Activated T-helper 17 cell treated with anti-CD3 and anti-CD28 coated beads, Interleukin-2, amount 50 U/mL, for 72 hours (primary cell): ENCODE results near the gene HERC6. TPM values are rescaled to one million over a fixed set of nuclear protein-coding genes. Genes with fewer than 3 reads are reported as not detected.
"Not testable (repeated sequence)": the region's sequence is repeated elsewhere in the genome, so short reads cannot be mapped to it uniquely, and the experiment has no call there.

Experiments
- ATAC-seq: fragments of 150-1000 bp; cut with Tn5 transposase; replicated peaks from 2 replicates; pipeline ENCODE4 v1.10.0; 2021; ENCODE audit warnings: mild to moderate bottlenecking, moderate library complexity
- H3K27ac Mint-ChIP-seq: one replicate; pipeline ENCODE4 v1.8.0; 2022; ENCODE audit warnings: mixed read lengths
- H3K27me3 Mint-ChIP-seq: one replicate; pipeline ENCODE4 v1.8.0; 2022; ENCODE audit warnings: mixed read lengths
- H3K36me3 Mint-ChIP-seq: one replicate; pipeline ENCODE4 v1.8.0; 2022; ENCODE audit warnings: low read depth, mild to moderate bottlenecking, mixed read lengths
- H3K4me1 Mint-ChIP-seq: one replicate; pipeline ENCODE4 v1.8.0; 2022; ENCODE audit warnings: mixed read lengths
- H3K4me3 Mint-ChIP-seq: one replicate; pipeline ENCODE4 v1.8.0; 2022; ENCODE audit warnings: mild to moderate bottlenecking, mixed read lengths
- H3K9me3 Mint-ChIP-seq: one replicate; pipeline ENCODE4 v1.8.0; 2022; ENCODE audit warnings: mixed read lengths
- total RNA-seq, 2 donors: library from RNA; stranded (reverse); gene quantifications; one replicate each; pipeline ENCODE4 v1.2.3, GENCODE V29; 2022

HERC6 gene
- total RNA-seq, 2 donors from 2014 or later = 5.7 to 6.8 TPM

DNA sequence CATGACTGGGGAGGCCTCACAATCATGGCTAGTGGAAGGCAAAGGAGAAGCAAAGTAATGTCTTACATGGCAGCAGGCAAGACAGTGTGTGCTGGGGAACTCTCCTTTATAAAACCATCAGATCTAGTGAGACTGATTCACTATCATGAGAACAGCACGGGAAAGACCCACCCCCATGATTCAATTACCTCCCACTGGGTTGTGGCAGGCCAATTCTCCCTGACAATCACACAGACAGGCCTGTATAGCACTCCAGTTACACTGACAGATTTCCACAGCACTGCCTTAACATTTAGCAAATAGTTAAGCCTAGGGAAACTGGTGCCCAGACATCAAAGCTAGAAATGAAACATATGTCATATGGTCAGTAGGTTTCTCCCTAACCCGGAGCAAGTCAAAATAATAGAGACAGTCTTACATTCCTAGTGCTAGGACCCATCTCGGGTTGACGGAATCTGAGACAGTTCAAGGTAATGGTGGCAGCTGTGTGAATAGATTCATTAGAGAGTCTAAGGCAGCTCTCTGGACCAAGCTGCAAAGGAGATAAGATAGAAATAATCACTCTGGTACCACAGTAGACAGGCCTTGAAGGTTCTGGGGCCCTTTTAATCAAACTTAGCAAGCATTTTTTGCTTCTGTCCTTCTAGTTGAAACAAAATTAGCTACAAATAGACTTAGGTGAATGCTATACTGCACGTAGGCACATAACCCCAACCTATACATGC is 68.9 kb downstream of the HERC6 start:
- Mint-ChIP-seq H3K4me3 (no peak overlapping the region), H3K27me3 (no peaks in the 10 kb centered on the region), H3K36me3 (peaks cover 11% of the 10 kb centered on the region), H3K4me1 (no peaks in the 10 kb centered on the region), H3K27ac (no peak overlapping the region), H3K9me3 (no peaks in the 10 kb centered on the region)
- peak; percentile 31 for ATAC-seq

DNA sequence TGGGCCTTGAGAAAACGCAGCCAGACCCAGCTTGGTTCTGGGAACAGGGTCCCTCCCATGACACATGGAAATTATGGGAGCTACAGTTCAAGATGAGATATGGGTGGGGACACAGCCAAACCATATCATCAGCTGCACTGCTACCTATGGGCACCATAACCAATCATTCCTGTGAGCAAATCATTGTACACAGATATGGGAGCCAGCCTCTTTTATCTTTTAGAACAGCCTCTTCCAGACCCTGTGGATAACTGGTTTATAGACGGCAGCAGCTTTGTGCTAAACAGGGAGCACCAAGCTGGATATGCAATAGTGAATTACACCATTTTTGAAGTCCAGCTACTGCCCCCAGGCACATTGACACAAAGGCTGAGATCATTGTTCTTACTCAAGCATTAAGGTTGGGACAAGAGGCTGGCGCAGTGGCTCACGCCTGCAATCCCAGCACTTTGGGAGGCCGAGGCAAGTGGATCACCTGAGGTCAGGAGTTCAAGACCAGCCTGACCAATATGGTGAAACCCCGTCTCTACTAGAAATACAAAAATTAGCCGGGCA is 69.6 kb downstream of the HERC6 start:
- H3K9me3 Mint-ChIP-seq, H3K4me3 Mint-ChIP-seq, H3K27ac Mint-ChIP-seq, H3K36me3 Mint-ChIP-seq, ATAC-seq, H3K4me1 Mint-ChIP-seq, H3K27me3 Mint-ChIP-seq: not testable (repeated sequence)

DNA sequence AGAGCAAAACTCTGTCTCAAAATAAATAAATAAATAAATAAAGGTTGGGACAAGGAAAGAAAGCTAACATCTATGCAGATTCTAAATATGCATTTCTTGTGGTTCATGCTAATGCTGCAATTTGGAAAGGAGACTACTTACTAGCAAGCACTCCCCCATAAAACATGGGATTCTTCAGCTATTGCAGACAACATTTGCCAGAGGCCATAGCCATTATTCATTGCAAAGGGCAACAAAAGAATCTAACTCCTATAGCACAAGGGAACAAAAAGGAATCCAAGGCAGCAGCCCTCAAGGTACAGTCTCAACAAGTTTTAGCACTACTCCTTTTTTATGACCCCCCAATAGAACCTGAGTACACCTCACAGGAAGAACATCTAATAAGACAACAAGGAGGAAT is 70.2 kb downstream of the HERC6 start:
- Mint-ChIP-seq H3K4me1 (no peaks in the 10 kb centered on the region), H3K27me3 (no peaks in the 10 kb centered on the region), H3K36me3 (no peaks in the 10 kb centered on the region), H3K9me3 (no peaks in the 10 kb centered on the region), H3K4me3 (no peak overlapping the region), H3K27ac (no peak overlapping the region)
- no peak for ATAC-seq

DNA sequence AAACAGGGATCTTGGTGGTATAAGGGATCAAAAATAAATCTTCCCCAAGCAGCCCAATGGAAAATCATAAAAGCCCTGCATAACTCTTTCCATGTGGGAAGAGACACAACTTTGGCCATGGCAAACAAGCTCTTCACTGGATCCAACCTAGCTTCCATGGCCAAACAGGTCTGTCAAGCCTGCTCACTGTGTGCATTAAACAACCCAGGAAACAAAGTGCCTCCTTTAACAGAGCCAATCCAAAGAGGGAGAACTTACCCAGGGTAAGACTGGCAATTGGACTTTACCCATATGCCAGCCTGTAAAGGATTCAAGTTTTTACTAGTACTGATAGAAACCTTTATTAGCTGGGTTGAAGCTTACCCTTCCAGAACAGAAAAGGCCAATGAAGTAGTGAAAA is 70.6 kb downstream of the HERC6 start:
- H3K4me3 Mint-ChIP-seq = no peak overlapping the region
- H3K27ac Mint-ChIP-seq = no peak overlapping the region
- no peaks in the 10 kb centered on the region for H3K36me3 Mint-ChIP-seq
- no peak for ATAC-seq
- no peaks in the 10 kb centered on the region for H3K9me3 Mint-ChIP-seq
- no peaks in the 10 kb centered on the region for H3K4me1 Mint-ChIP-seq
- H3K27me3 Mint-ChIP-seq = no peaks in the 10 kb centered on the region

DNA sequence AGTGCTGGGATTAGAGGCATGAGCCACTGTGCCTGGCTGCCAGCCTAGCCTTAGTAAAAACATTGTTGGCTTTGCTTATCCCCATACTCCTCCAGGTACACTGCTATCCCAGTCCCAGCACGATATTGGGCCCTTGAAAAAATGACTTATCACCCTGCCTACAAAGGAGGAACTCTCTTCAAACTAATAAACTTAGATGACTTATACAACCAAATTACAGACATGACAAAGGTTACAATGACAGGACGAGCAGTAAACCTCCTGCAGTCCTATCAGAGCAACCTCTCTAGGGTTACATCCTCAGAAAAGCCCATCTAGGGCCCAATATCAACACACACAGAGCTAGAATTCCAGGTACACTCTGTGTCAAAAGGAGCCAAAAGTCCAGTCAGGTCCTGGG is 72.6 kb downstream of the HERC6 start:
- ATAC-seq = no peak
- Mint-ChIP-seq H3K27ac (peak overlapping the region; percentile 38), H3K4me3 (no peak overlapping the region), H3K27me3 (no peaks in the 10 kb centered on the region), H3K4me1 (no peaks in the 10 kb centered on the region), H3K36me3 (no peaks in the 10 kb centered on the region), H3K9me3 (no peaks in the 10 kb centered on the region)

DNA sequence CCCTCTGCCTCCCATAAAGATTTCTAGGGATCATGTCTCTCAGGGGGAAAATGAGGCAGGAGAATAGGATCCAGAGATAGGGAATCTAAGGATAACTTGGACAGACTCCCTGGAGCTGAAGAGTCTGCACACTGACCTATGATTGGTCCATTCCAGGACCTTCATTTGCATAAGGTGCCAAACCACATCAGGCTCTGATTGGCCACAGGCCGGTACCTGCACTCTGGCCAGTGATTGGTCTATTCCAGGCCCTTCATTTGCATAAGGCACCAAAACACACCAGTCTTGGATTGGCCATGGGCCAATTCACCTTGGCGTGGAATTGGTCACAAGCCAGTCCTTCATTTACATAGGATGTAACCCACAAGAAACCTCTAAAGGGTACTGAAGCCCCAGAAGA is 74.3 kb downstream of the HERC6 start:
- Mint-ChIP-seq H3K9me3 (no peaks in the 10 kb centered on the region), H3K4me3 (no peak overlapping the region), H3K27ac (no peak overlapping the region), H3K27me3 (no peaks in the 10 kb centered on the region), H3K36me3 (peaks cover 7% of the 10 kb centered on the region), H3K4me1 (peaks cover 1% of the 10 kb centered on the region)
- no peak for ATAC-seq

DNA sequence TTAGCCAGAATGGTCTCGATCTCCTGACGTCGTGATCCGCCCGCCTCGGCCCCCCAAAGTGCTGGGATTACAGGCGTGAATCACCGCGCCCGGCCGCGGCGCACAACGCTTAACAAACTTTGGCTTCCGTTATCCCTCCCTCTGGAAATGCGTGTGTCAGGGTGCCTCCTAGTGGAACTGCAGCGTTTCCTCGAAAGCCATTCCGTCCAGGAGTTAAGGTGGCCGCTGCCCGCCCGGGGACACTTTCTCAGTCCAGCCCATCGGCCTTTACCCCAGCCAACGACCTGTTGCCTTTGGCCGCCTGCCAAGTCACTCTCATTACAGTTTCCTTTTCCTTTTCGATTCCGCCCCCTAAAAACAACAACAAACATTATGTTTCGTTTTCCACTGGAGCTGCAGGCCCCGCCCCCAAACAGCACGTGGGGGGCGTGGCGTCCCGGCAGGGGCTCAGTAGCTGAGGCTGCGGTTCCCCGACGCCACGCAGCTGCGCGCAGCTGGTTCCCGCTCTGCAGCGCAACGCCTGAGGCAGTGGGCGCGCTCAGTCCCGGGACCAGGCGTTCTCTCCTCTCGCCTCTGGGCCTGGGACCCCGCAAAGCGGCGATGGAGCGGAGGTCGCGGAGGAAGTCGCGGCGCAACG is 78.1 kb downstream of the HERC6 start, which contains the start of gene HERC5:
Gene HERC5 (plus strand): TSS at position 450 of the 637 bp plus-strand sequence. CDS start 151 bp downstream, at position 601.
- Mint-ChIP-seq H3K27me3 (no peaks in the 10 kb centered on the region), H3K9me3 (no peaks in the 10 kb centered on the region), H3K27ac (peak within 1 kb of the TSS; percentile 98), H3K4me3 (peak within 1 kb of the TSS; percentile 87), H3K4me1 (peaks cover 4% of the 10 kb centered on the region), H3K36me3 (peaks cover 19% of the 10 kb centered on the region)
- ATAC-seq = peak; percentile 95

DNA sequence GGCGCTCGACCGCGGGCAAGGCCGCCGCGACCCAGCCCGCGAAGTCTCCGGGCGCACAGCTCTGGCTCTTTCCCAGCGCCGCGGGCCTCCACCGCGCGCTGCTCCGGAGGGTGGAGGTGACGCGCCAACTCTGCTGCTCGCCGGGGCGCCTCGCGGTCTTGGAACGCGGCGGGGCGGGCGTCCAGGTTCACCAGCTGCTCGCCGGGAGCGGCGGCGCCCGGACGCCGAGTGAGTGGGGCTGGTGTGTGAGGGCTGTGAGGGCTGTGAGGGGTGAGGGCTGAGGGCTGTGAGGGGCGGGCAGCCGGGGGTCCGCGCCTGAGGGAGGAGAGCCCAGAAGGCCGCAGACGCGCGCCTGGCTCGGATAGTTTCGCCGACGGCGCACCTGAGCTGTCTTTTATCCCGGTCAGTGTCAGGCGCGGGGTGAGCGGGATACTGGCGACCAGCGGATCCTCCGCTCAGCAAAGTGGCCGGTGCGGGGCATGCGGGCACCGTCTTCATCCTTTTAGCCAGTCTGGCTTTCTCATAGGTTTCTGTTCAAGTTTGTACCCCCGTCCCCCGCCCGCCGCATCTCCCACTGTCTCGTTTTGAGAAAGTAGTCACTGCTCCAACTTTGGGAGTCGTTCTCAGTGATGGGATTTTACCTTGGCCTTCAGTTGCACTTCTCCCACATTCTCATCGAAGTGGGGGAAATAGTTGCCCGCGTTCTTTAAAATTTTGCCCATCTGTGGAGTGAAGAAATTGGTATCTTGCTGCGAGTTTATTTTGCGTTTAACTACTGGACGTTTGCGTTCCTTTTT is 78.9 kb downstream of the HERC6 start:
- Mint-ChIP-seq H3K27me3 (no peaks in the 10 kb centered on the region), H3K4me3 (peak overlapping the region; percentile 87), H3K27ac (peak overlapping the region; percentile 98), H3K36me3 (peaks cover 26% of the 10 kb centered on the region), H3K4me1 (peaks cover 4% of the 10 kb centered on the region), H3K9me3 (no peaks in the 10 kb centered on the region)
- peak; percentile 63 for ATAC-seq

DNA sequence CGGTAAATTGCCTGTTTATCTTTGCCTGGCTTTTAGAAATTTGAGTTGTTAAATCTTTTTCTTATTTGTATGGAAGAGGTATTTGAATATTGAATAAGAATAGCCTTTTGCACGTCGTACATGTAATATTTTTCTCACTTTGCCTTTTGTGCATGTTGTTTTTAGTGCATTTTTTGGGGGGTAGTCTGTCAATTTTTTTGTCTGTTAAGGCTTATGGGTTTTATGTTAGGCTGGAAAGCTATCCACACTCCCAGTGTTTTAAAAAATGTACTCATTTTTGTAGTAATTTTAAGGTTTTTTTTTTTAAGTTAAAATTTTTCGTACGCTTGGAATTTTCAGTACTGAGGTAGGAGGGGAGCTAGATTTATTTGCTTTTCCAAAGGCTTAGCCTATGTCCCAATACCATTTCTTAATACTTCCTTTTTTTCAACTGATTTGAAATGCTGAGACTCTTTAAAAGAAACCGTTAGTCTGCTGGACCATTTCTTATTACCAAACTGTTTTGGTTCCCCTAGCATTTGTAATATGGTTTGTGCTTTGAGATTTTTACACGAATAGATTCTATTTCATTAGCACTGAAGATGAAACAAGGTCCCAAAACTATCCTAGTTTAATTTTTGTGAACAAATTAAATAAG is 79.6 kb downstream of the HERC6 start:
- no peak for ATAC-seq
- H3K4me1 Mint-ChIP-seq = peaks cover 4% of the 10 kb centered on the region
- no peaks in the 10 kb centered on the region for H3K9me3 Mint-ChIP-seq

DNA sequence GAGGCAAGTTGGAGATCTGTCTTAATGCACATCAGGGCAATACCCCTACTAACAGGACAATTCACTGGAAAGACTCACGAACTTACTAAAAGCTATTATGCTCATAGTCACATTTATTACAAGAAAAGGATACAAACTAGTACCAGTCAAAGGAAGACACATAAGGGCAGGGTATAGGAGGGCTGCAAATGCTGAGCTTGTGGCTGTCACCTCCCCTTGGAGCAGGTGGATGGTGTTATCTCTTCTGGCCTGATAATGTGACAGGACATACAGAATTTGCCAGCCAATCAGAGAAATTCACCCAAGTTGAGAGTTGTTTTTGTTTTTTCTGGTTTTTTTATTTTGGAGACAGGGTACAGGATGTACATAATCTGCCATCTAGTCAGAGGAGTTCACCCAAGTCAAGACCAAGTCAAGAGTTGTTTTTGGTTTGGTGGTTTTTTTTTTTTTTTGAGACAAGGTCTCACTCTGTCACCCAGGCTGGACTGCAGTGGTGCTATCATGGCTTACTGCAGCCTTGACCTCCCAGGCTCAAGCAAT is 87.1 kb downstream of the HERC6 start:
- no peaks in the 10 kb centered on the region for H3K27me3 Mint-ChIP-seq
- H3K4me3 Mint-ChIP-seq = no peak overlapping the region
- ATAC-seq = no peak
- no peak overlapping the region for H3K27ac Mint-ChIP-seq
- peaks cover 11% of the 10 kb centered on the region for H3K4me1 Mint-ChIP-seq
- H3K36me3 Mint-ChIP-seq = peaks cover 74% of the 10 kb centered on the region
- no peaks in the 10 kb centered on the region for H3K9me3 Mint-ChIP-seq

More for the DNA sequence above, 79.6 kb downstream of the HERC6 start:
- Mint-ChIP-seq H3K4me3 (peak overlapping the region; percentile 87), H3K36me3 (peaks cover 33% of the 10 kb centered on the region), H3K27ac (peak overlapping the region; percentile 98), H3K27me3 (no peaks in the 10 kb centered on the region)

DNA sequence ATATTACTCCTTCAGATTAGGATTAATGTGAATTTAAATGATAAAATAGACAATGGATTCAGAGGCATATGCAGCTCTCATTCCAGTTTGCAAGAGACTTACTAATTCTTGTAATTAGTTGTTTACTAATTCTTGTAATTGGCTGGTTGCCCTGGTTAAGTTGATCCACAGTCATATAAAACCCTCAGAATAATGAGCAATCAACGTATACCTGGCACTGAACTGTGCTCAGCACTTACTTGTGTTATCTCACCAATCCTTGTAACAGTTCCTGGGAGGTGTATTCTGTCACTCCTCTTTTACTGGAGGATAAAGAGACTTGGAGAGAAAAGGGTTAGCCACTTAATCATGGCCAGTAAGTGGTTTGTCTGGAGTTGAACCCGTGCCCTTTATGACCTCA is 88.7 kb downstream of the HERC6 start:
- Mint-ChIP-seq H3K27ac (peak overlapping the region; percentile 63), H3K9me3 (no peaks in the 10 kb centered on the region), H3K4me1 (peaks cover 11% of the 10 kb centered on the region), H3K27me3 (no peaks in the 10 kb centered on the region), H3K4me3 (no peak overlapping the region), H3K36me3 (peaks cover 81% of the 10 kb centered on the region)
- ATAC-seq = peak; percentile 67

DNA sequence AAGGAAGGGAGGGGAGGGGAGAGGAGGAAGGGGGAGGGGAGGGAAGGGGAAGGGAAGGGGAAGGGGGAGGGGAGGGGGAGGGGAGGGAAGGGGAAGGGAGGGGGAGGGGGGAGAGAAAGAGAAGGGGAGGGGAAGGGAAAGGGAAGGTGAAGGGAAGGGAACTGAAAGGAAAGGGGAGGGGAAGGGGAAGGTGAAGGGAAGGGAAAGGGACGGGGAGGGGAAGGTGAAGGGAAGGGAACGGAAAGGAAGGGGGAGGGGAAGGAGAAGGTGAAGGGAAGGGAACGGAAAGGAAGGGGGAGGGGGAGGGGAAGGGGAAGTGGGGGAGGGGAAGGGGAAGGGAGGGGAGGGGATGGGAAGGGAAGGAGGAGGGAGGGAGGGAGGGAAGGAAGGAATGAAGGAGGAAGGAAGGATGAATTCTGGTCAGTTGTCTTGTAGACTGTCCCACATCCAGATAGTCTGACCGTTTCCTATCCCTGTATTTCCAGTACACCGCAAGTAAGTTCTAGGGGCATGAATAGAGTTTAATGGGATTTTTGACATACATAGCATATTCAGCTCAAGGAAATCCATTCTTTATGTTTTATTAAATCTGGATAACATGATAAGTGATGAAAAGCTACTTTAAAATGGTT is 98.7 kb downstream of the HERC6 start:
- Mint-ChIP-seq H3K9me3 (no peaks in the 10 kb centered on the region), H3K4me3 (no peak overlapping the region), H3K27ac (no peak overlapping the region)

DNA sequence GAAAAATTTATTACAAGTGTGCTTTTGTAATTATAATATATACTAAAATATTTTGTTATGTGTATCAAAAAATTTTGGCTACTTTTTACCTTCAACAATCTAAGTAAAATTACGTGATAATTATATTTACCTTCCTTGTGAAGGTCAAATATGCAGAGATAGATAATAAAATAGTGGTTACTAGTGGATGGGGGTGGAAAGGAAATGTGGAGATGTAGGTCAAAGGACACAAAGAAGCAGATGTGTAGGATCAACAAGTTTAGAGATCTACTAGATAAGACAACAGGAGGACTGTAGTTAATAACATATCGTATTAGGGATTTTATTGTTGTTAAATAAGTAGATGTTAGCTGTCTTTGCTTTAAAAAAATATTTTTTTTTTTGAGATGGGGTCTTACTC is 99.6 kb downstream of the HERC6 start:
- Mint-ChIP-seq H3K27ac (no peak overlapping the region), H3K36me3 (peaks cover 58% of the 10 kb centered on the region), H3K4me3 (no peak overlapping the region), H3K9me3 (no peaks in the 10 kb centered on the region), H3K4me1 (no peaks in the 10 kb centered on the region), H3K27me3 (no peaks in the 10 kb centered on the region)
- ATAC-seq = no peak

More for the DNA sequence above, 98.7 kb downstream of the HERC6 start:
- H3K36me3 Mint-ChIP-seq = peaks cover 66% of the 10 kb centered on the region
- no peak for ATAC-seq
- H3K4me1 Mint-ChIP-seq = no peaks in the 10 kb centered on the region
- H3K27me3 Mint-ChIP-seq = no peaks in the 10 kb centered on the region
